Sigmoid colon (tissue), 4 donors: ENCODE results near the gene WNK3.

Experiments used
- EP300 ChIP-seq, 4 donors: sonication (generic); formaldehyde crosslinking; IDR thresholded peaks; one replicate each; pipeline ENCODE4 v1.6.1; 2017; ENCODE audit warnings: antibody characterized with exemption in 4 of 4
- POLR2A ChIP-seq, 2 donors: fragments of 450-650 bp; IDR thresholded peaks; one replicate each; pipeline ENCODE4 v1.6.1; 2016; ENCODE audit warnings: antibody characterized with exemption in 2 of 2, mild to moderate bottlenecking in 2 of 2, moderate library complexity in 2 of 2
- POLR2AphosphoS5 ChIP-seq, 4 donors: sonication (generic); formaldehyde crosslinking; IDR thresholded peaks; one replicate each; pipeline ENCODE4 v1.6.1; 2017; ENCODE audit warnings: antibody characterized with exemption in 4 of 4
- TF ChIP-seq, protein P1 (sequence below), 4 experiments: fragments of 450-650 bp in 3 of 4; fragments of 200-600 bp in 1 of 4; IDR thresholded peaks; one replicate each; pipeline ENCODE4 v1.5.1; 2016 to 2019; ENCODE audit warnings: antibody characterized with exemption in 4 of 4, mild to moderate bottlenecking in 3 of 4, moderate library complexity in 2 of 4

DNA sequence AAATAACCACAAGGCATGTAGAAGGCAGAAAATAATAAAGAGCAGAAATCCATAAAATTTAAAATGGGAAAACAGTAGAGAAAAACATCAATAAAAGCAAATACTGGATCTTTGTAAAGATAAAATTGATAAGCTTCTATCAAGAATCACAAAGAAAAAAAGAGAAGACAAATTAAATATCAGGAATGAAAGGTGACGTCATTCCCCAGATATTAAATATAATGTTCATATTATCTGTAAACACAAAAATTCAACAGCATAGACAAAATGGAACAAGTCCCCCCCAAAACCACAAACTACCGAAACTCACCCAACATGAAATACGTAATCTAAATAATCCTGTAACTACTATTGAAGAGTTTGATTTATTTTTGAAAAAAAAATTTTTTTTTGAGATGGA lies 144.2 kb downstream of the WNK3 start:
- TF ChIP-seq, protein P1, sequence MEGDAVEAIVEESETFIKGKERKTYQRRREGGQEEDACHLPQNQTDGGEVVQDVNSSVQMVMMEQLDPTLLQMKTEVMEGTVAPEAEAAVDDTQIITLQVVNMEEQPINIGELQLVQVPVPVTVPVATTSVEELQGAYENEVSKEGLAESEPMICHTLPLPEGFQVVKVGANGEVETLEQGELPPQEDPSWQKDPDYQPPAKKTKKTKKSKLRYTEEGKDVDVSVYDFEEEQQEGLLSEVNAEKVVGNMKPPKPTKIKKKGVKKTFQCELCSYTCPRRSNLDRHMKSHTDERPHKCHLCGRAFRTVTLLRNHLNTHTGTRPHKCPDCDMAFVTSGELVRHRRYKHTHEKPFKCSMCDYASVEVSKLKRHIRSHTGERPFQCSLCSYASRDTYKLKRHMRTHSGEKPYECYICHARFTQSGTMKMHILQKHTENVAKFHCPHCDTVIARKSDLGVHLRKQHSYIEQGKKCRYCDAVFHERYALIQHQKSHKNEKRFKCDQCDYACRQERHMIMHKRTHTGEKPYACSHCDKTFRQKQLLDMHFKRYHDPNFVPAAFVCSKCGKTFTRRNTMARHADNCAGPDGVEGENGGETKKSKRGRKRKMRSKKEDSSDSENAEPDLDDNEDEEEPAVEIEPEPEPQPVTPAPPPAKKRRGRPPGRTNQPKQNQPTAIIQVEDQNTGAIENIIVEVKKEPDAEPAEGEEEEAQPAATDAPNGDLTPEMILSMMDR (IDR thresholded peaks at IDR 0.05), result no peak
- no peak for TF ChIP-seq POLR2AphosphoS5 (IDR thresholded peaks at IDR 0.05)
- no peak for TF ChIP-seq EP300 (IDR thresholded peaks at IDR 0.05)
- TF ChIP-seq POLR2A (IDR thresholded peaks at IDR 0.05), result no peak
